Measurements from ENCODE around the gene LSM14B. TPM values are rescaled to one million over a fixed set of nuclear protein-coding genes. Genes with fewer than 3 reads are reported as not detected.

Gene LSM14B
- total RNA-seq, 2 experiments from 2014 or later, result 34.5 to 35.7 TPM

DNA sequence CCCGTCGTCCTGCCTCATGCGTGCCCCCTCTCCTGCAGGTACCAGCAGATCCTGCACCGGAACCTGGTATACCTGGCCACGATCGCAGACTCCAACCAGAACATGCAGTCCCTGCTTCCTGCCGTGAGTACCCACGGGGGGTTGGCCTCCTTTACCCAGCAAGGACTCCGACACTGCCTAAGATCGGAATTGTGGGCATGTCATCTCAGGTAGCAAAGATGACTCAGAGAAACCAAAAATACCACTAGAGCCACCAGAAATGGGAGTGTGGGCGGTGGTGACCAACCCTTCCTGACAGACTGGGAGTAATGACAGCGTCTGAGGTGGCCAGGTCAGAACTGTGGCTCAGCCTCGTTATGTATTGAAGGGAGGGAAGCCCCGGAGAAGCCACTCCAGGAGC is 37.6 kb downstream of the LSM14B start:
- H3K27ac Mint-ChIP-seq, result no peak overlapping the region
- no peaks in the 10 kb centered on the region for H3K27me3 Mint-ChIP-seq
- intact Hi-C loops (cut with DNase I, micrococcal nuclease), result loop anchor here in 1 of 2 experiments (5.0 kb wide), 1 partner anchor 133 kb away; no protein-coding TSS in a partner anchor
- Histone ChIP-seq H3K27ac (ENCODE audit: low read depth in 1 of 2, low read length in 2 of 2) (no peak overlapping the region), H3K4me1 (ENCODE audit: insufficient read depth, low read length) (peaks cover 23% of the 10 kb centered on the region), H3K27me3 (ENCODE audit: control insufficient read depth in 1 of 2, insufficient read depth in 2 of 2, low read length in 2 of 2) (no peaks in the 10 kb centered on the region), H3K4me3 (ENCODE audit: low read length) (no peak overlapping the region), H3K9me3 (ENCODE audit: control insufficient read depth in 1 of 2, insufficient read depth in 1 of 2, low read length in 2 of 2) (no peaks in the 10 kb centered on the region), H3K36me3 (ENCODE audit: insufficient read depth, low read length) (peaks cover 50% of the 10 kb centered on the region)
- CTCF ChIA-PET, result no interaction called here
- H3K4me3 Mint-ChIP-seq, result no peak overlapping the region
- ATAC-seq (ENCODE audit: poor library complexity), result peak; percentile 21
- peaks cover 6% of the 10 kb centered on the region for H3K4me1 Mint-ChIP-seq (ENCODE audit: low read depth)
- H3K36me3 Mint-ChIP-seq (ENCODE audit: low read depth), result peaks cover 28% of the 10 kb centered on the region
- DNase-seq, result peak in 2 of 14 experiments; percentile 31 to 44
- TF ChIP-seq, protein P1, sequence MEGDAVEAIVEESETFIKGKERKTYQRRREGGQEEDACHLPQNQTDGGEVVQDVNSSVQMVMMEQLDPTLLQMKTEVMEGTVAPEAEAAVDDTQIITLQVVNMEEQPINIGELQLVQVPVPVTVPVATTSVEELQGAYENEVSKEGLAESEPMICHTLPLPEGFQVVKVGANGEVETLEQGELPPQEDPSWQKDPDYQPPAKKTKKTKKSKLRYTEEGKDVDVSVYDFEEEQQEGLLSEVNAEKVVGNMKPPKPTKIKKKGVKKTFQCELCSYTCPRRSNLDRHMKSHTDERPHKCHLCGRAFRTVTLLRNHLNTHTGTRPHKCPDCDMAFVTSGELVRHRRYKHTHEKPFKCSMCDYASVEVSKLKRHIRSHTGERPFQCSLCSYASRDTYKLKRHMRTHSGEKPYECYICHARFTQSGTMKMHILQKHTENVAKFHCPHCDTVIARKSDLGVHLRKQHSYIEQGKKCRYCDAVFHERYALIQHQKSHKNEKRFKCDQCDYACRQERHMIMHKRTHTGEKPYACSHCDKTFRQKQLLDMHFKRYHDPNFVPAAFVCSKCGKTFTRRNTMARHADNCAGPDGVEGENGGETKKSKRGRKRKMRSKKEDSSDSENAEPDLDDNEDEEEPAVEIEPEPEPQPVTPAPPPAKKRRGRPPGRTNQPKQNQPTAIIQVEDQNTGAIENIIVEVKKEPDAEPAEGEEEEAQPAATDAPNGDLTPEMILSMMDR (IDR thresholded peaks at IDR 0.05), result no peak
- POLR2A ChIA-PET, result no interaction called here
- no peaks in the 10 kb centered on the region for H3K9me3 Mint-ChIP-seq

- Histone ChIP-seq H3K4me1 (ENCODE audit: insufficient read depth, low read length) (peaks cover 23% of the 10 kb centered on the region), H3K4me3 (ENCODE audit: low read length) (no peak overlapping the region), H3K36me3 (ENCODE audit: insufficient read depth, low read length) (peaks cover 54% of the 10 kb centered on the region), H3K27me3 (ENCODE audit: control insufficient read depth in 1 of 2, insufficient read depth in 2 of 2, low read length in 2 of 2) (no peaks in the 10 kb centered on the region), H3K9me3 (ENCODE audit: control insufficient read depth in 1 of 2, insufficient read depth in 1 of 2, low read length in 2 of 2) (no peaks in the 10 kb centered on the region), H3K27ac (ENCODE audit: low read depth in 1 of 2, low read length in 2 of 2) (no peak overlapping the region)
- TF ChIP-seq, protein P1 (IDR thresholded peaks at IDR 0.05), result no peak
- POLR2A ChIA-PET, result no interaction called here
- Mint-ChIP-seq H3K9me3 (no peaks in the 10 kb centered on the region), H3K36me3 (ENCODE audit: low read depth) (peaks cover 28% of the 10 kb centered on the region), H3K27me3 (no peaks in the 10 kb centered on the region), H3K27ac (no peak overlapping the region), H3K4me3 (no peak overlapping the region), H3K4me1 (ENCODE audit: low read depth) (peaks cover 6% of the 10 kb centered on the region)
- intact Hi-C loops (cut with DNase I, micrococcal nuclease), result no loop called here
- no peak for DNase-seq
- CTCF ChIA-PET, result no interaction called here
- no peak for ATAC-seq (ENCODE audit: poor library complexity)
Observed at GRCh38 chr20:62160253-62160652, 38.0 kb downstream of the LSM14B start.

DNA sequence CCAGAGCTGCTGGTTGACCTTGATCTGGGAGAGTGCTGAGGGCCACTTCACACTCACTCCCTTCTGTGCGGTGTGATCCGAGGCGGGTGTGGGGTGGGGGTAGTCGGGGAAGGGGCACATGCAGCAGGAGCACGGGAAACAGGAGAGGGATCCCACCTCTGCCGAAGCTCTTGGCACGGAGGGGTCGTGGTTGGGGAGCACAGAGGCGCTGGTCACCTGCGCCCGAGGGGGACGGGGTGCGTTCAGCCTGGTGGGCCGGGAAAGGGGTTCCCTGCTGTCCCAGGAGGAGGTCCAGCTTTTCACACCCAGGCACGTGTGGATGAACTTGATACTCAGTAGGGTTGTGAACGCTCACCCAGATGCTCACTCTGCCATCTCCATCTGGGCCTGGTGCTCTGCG is 38.6 kb downstream of the LSM14B start:
- DNase-seq (no peak), ATAC-seq (ENCODE audit: poor library complexity) (no peak)
- Mint-ChIP-seq H3K27ac (no peak overlapping the region), H3K27me3 (no peaks in the 10 kb centered on the region), H3K4me1 (ENCODE audit: low read depth) (peaks cover 5% of the 10 kb centered on the region), H3K4me3 (no peak overlapping the region), H3K9me3 (no peaks in the 10 kb centered on the region), H3K36me3 (ENCODE audit: low read depth) (peaks cover 34% of the 10 kb centered on the region)
- H3K9me3 ChIP-seq (ENCODE audit: control insufficient read depth in 1 of 2, insufficient read depth in 1 of 2, low read length in 2 of 2), result no peaks in the 10 kb centered on the region
- CTCF ChIA-PET, result no interaction called here
- H3K4me1 ChIP-seq (ENCODE audit: insufficient read depth, low read length), result peaks cover 23% of the 10 kb centered on the region
- intact Hi-C loops (cut with DNase I, micrococcal nuclease), result no loop called here
- H3K4me3 ChIP-seq (ENCODE audit: low read length), result no peak overlapping the region
- no peak overlapping the region for H3K27ac ChIP-seq (ENCODE audit: low read depth in 1 of 2, low read length in 2 of 2)
- H3K27me3 ChIP-seq (ENCODE audit: control insufficient read depth in 1 of 2, insufficient read depth in 2 of 2, low read length in 2 of 2), result no peaks in the 10 kb centered on the region
- POLR2A ChIA-PET, result no interaction called here
- H3K36me3 ChIP-seq (ENCODE audit: insufficient read depth, low read length), result peaks cover 56% of the 10 kb centered on the region
- TF ChIP-seq, protein P1 (IDR thresholded peaks at IDR 0.05), result no peak
